OCI-LY1 (cell line): ENCODE measurements around the gene FNDC3A.

Source experiments
- H2AFZ ChIP-seq: fragments of 200-600 bp; sonication (generic), shearing (Covaris generic); 2 replicates; pipeline ENCODE4 v1.6.0; 2014; ENCODE audit warnings: antibody characterized with exemption, mild to moderate bottlenecking, low read length
- H3F3A ChIP-seq: fragments of 200-600 bp; sonication (generic), shearing (Covaris generic); 2 replicates; pipeline ENCODE4 v1.6.0; 2014; ENCODE audit warnings: mild to moderate bottlenecking, antibody characterized with exemption, low read length, moderate library complexity; ENCODE audit not compliant: insufficient read depth
- H3K27ac ChIP-seq: fragments of 200-600 bp; sonication (generic); 2 replicates; pipeline ENCODE4 v1.5.1; 2014; ENCODE audit warnings: low read length, mixed run types, mild to moderate bottlenecking, low read depth; ENCODE audit not compliant: poor library complexity, severe bottlenecking
- H3K27me3 ChIP-seq: fragments of 200-600 bp; sonication (generic); 2 replicates; pipeline ENCODE4 v1.6.0; 2014; ENCODE audit warnings: antibody characterized with exemption, mild to moderate bottlenecking, low read length, moderate library complexity; ENCODE audit not compliant: insufficient read depth
- H3K36me3 ChIP-seq: fragments of 200-600 bp; sonication (generic); 2 replicates; pipeline ENCODE4 v1.6.1; 2014; ENCODE audit warnings: mild to moderate bottlenecking, antibody characterized with exemption, low read length, moderate library complexity, mixed read lengths; ENCODE audit not compliant: insufficient read depth
- H3K4me1 ChIP-seq: fragments of 200-600 bp; sonication (generic); 2 replicates; pipeline ENCODE4 v1.5.1; 2014; ENCODE audit warnings: mild to moderate bottlenecking, low read length, moderate library complexity; ENCODE audit not compliant: insufficient read depth, severe bottlenecking
- H3K4me2 ChIP-seq: fragments of 200-600 bp; sonication (generic), shearing (Covaris generic); 2 replicates; pipeline ENCODE4 v1.6.1; 2014; ENCODE audit warnings: low read length
- H3K4me3 ChIP-seq: fragments of 200-600 bp; sonication (generic); 2 replicates; pipeline ENCODE4 v1.5.1; 2014; ENCODE audit warnings: low read length, low read depth, mild to moderate bottlenecking, mixed read lengths; ENCODE audit not compliant: poor library complexity, severe bottlenecking
- H3K79me2 ChIP-seq: fragments of 200-600 bp; shearing (Covaris generic); 2 replicates; pipeline ENCODE4 v1.6.1; 2016; ENCODE audit warnings: mixed run types, low read length, mixed read lengths; ENCODE audit not compliant: insufficient read depth
- H3K9ac ChIP-seq: fragments of 200-600 bp; sonication (generic), shearing (Covaris generic); 2 replicates; pipeline ENCODE4 v1.6.1; 2014; ENCODE audit warnings: mild to moderate bottlenecking, low read length, mixed read lengths
- H3K9me2 ChIP-seq: fragments of 200-600 bp; sonication (generic), shearing (Covaris generic); 2 replicates; pipeline ENCODE4 v1.6.1; 2014; ENCODE audit warnings: low read depth, mild to moderate bottlenecking, low read length, mixed read lengths
- H3K9me3 ChIP-seq: fragments of 200-600 bp; shearing (Covaris generic); 2 replicates; pipeline ENCODE4 v1.6.1; 2014; ENCODE audit warnings: low read length, mixed read lengths
- H4K20me1 ChIP-seq: fragments of 200-600 bp; sonication (generic), shearing (Covaris generic); 2 replicates; pipeline ENCODE4 v1.6.0; 2016; ENCODE audit warnings: mild to moderate bottlenecking, low read length; ENCODE audit not compliant: insufficient read depth
- CTCF ChIP-seq: fragments of 200-600 bp; sonication (generic), shearing (Covaris generic); IDR thresholded peaks from 2 replicates; pipeline ENCODE4 v1.5.1; 2017; ENCODE audit warnings: mild to moderate bottlenecking, antibody characterized with exemption, low read length, moderate library complexity, mixed read lengths
- EZH2 ChIP-seq: fragments of 200-600 bp; sonication (generic), shearing (Covaris generic); IDR thresholded peaks from 2 replicates; pipeline ENCODE4 v1.8.0; 2017; ENCODE audit warnings: borderline replicate concordance, mixed run types, mild to moderate bottlenecking, antibody characterized with exemption, low read length, moderate library complexity, mixed read lengths

The FNDC3A gene

GRCh38 chr13:49046002-49046401 lies 70.3 kb downstream of the FNDC3A start:
- Histone ChIP-seq H3K4me2 (no peak overlapping the region), H4K20me1 (no peaks in the 10 kb centered on the region), H3K9ac (no peak overlapping the region), H3F3A (no peaks in the 10 kb centered on the region), H3K4me1 (no peaks in the 10 kb centered on the region), H3K27ac (no peak overlapping the region), H3K79me2 (no peaks in the 10 kb centered on the region), H3K36me3 (no peaks in the 10 kb centered on the region), H3K9me3 (no peaks in the 10 kb centered on the region), H3K4me3 (no peak overlapping the region), H2AFZ (no peak overlapping the region), H3K9me2 (no peaks in the 10 kb centered on the region), H3K27me3 (no peaks in the 10 kb centered on the region)
- TF ChIP-seq CTCF: no peak
- TF ChIP-seq EZH2: no peak

GRCh38 chr13:49046519-49046918 lies 70.8 kb downstream of the FNDC3A start:
- Histone ChIP-seq H3K4me1 (no peaks in the 10 kb centered on the region), H3K4me3 (no peak overlapping the region), H3K9me3 (no peaks in the 10 kb centered on the region), H3K27me3 (no peaks in the 10 kb centered on the region), H3K9me2 (no peaks in the 10 kb centered on the region), H2AFZ (no peak overlapping the region), H3K36me3 (no peaks in the 10 kb centered on the region), H3K27ac (no peak overlapping the region), H3K79me2 (no peaks in the 10 kb centered on the region), H3K9ac (no peak overlapping the region), H3F3A (no peaks in the 10 kb centered on the region), H3K4me2 (no peak overlapping the region), H4K20me1 (no peaks in the 10 kb centered on the region)
- TF ChIP-seq CTCF (no peak), EZH2 (no peak)

GRCh38 chr13:49052813-49053212 lies 77.1 kb downstream of the FNDC3A start:
- Histone ChIP-seq H3K9me2 (no peaks in the 10 kb centered on the region), H3K79me2 (no peaks in the 10 kb centered on the region), H2AFZ (no peak overlapping the region), H3K4me2 (no peak overlapping the region), H4K20me1 (no peaks in the 10 kb centered on the region), H3K27me3 (no peaks in the 10 kb centered on the region), H3K27ac (no peak overlapping the region), H3K9me3 (no peaks in the 10 kb centered on the region), H3F3A (no peaks in the 10 kb centered on the region), H3K4me3 (no peak overlapping the region), H3K36me3 (no peaks in the 10 kb centered on the region), H3K9ac (no peak overlapping the region), H3K4me1 (no peaks in the 10 kb centered on the region)
- no peak for TF ChIP-seq EZH2
- no peak for TF ChIP-seq CTCF
